Measurements from ENCODE around the gene KRTCAP3. TPM values are rescaled to one million over a fixed set of nuclear protein-coding genes. Genes with fewer than 3 reads are reported as not detected.

Gene KRTCAP3
- total and polyA plus RNA-seq, 9 of the 15 experiments (the other 6 are each of a cell fraction or from before 2014, with no cell fraction given): 0.24 to 1.4 (median 0.73) TPM

DNA sequence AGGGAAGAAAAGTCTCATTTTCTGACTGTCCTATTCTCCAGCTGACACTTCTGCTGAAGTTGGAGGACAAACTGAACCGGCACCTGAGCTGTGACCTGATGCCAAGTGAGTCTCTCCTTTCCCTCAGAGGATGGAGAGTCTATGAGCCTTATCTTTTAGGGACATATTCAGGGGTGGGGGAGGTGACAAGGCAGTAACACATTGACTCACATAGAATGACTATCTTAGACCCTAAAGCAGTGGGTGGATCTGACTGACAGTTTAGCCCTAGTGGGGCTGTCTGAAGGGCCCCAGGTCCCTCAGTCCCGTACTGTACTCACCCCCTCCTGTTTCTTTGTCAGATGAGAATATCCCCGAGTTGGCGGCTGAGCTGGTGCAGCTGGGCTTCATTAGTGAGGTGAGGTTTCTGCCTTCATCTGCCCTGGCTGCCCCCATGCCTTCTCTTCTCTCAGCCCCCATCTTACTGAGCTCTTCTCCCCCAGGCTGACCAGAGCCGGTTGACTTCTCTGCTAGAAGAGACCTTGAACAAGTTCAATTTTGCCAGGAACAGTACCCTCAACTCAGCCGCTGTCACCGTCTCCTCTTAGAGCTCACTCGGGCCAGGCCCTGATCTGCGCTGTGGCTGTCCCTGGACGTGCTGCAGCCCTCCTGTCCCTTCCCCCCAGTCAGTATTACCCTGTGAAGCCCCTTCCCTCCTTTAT is 805 bp upstream of the KRTCAP3 start:
- Histone ChIP-seq H4K20me1 (replicated peaks; ENCODE audit: control insufficient read depth, insufficient read depth, low read length) (no peaks in the 10 kb centered on the region), H2AFZ (ENCODE audit: low read depth, low read length) (no peak overlapping the region), H3K27me3 (ENCODE audit: control insufficient read depth in 2 of 2, insufficient read depth in 2 of 2, low read length in 2 of 2) (no peaks in the 10 kb centered on the region), H3K9me3 (replicated peaks; ENCODE audit: control insufficient read depth, insufficient read depth, low read depth, low read length) (no peaks in the 10 kb centered on the region), H3K36me3 (ENCODE audit: control insufficient read depth, insufficient read depth, low read length) (peaks cover 66% of the 10 kb centered on the region), H3K27ac (ENCODE audit: extremely low read depth, low read depth, low read length) (peak overlapping the region; percentile 68), H3K4me3 (no peak overlapping the region), H3K9ac (ENCODE audit: insufficient read depth in 1 of 2, low read depth in 2 of 2, low read length in 2 of 2) (peak overlapping the region; percentile 38 to 74; a peak in 3 of 4 replicates), H3K4me1 (replicated peaks in 1 of 2; ENCODE audit: control insufficient read depth in 2 of 2, insufficient read depth in 2 of 2, low read length in 2 of 2) (peaks cover 12 to 24% of the 10 kb centered on the region in 2 experiments; a peak in 4 of 5 replicates), H3K9me1 (ENCODE audit: control insufficient read depth, insufficient read depth, low read length) (peaks cover 4% of the 10 kb centered on the region), H3K4me2 (ENCODE audit: insufficient read depth, low read length) (peak overlapping the region; percentile 40), H3K79me2 (ENCODE audit: control insufficient read depth, insufficient read depth, low read length) (no peaks in the 10 kb centered on the region)
- no TSS peak for BruUV-seq (replicated peaks)
- CTCF ChIA-PET (ENCODE audit: low intra/inter-chr PET ratio): no interaction called here
- intact Hi-C loops (cut with micrococcal nuclease) (no loop called here), in situ Hi-C loops (cut with MboI) (no loop called here)
- peak; percentile 100 for FAIRE-seq
- WGBS (ENCODE audit: insufficient coverage, low coverage, missing lambda C conversion rate): 6% methylated on average over 5 of the region's 10 CpGs
- POLR2A ChIA-PET: interaction anchor here (0.6 to 5.0 kb wide), 8 partner anchors 8 to 1453 kb away, joined by 3 to 58 read pairs (median 4); partner anchors contain the start of genes NRBP1, SLC4A1AP, SUPT7L and WDR43
- peak; percentile 94 for ATAC-seq
- peak; percentile 86 to 93 (median 90) for DNase-seq (ENCODE audit: extremely low read depth in 1 of 4, low spot score in 3 of 4)
- peak; percentile 92 for TF ChIP-seq ARID1B (IDR thresholded peaks at IDR 0.05)
- TF ChIP-seq TFAM (CRISPR knock-in tag; conservative IDR thresholded peaks at IDR 0.05): no peak
- no peak for TF ChIP-seq REST (IDR thresholded peaks at IDR 0.05; ENCODE audit: borderline replicate concordance)
- TF ChIP-seq REST (CRISPR knock-in tag; IDR thresholded peaks at IDR 0.05; ENCODE audit: low read depth): no peak
- TF ChIP-seq TAF1 (IDR thresholded peaks at IDR 0.05; ENCODE audit: control insufficient read depth, extremely low read depth, insufficient read depth, low read length, severe bottlenecking): peak; percentile 17
- TF ChIP-seq MAFG (tag; conservative IDR thresholded peaks at IDR 0.05): peak; percentile 32; the same call in 1 of the 2 replicates
- TF ChIP-seq HDAC6 (IDR thresholded peaks at IDR 0.05; ENCODE audit: low read depth, low read length): no peak
- 0 out of 2 replicates have a peak, but pooled peaks have one; percentile 26 for TF ChIP-seq MBD2 (IDR thresholded peaks at IDR 0.05; ENCODE audit: borderline replicate concordance, low read depth)
- TF ChIP-seq HDAC2 (IDR thresholded peaks at IDR 0.05): peak; percentile 75
- TF ChIP-seq, protein P1, sequence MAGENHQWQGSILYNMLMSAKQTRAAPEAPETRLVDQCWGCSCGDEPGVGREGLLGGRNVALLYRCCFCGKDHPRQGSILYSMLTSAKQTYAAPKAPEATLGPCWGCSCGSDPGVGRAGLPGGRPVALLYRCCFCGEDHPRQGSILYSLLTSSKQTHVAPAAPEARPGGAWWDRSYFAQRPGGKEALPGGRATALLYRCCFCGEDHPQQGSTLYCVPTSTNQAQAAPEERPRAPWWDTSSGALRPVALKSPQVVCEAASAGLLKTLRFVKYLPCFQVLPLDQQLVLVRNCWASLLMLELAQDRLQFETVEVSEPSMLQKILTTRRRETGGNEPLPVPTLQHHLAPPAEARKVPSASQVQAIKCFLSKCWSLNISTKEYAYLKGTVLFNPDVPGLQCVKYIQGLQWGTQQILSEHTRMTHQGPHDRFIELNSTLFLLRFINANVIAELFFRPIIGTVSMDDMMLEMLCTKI (IDR thresholded peaks at IDR 0.05; ENCODE audit: partially characterized antibody): no peak
- TF ChIP-seq MYC (IDR thresholded peaks at IDR 0.05; ENCODE audit: low read depth, low read length): no peak
- TF ChIP-seq MYC (CRISPR knock-in tag; IDR thresholded peaks at IDR 0.05; ENCODE audit: borderline replicate concordance, low read depth): no peak
- TF ChIP-seq ZNF668 (CRISPR knock-in tag; IDR thresholded peaks at IDR 0.05): no peak
- peak; percentile 71 for TF ChIP-seq MTA2 (IDR thresholded peaks at IDR 0.05; ENCODE audit: low read depth)
